ENCODE data around the gene TRPM6.
"Not testable (repeated sequence)": the region's sequence is repeated elsewhere in the genome, so short reads cannot be mapped to it uniquely, and the experiment has no call there.

Gene TRPM6

DNA sequence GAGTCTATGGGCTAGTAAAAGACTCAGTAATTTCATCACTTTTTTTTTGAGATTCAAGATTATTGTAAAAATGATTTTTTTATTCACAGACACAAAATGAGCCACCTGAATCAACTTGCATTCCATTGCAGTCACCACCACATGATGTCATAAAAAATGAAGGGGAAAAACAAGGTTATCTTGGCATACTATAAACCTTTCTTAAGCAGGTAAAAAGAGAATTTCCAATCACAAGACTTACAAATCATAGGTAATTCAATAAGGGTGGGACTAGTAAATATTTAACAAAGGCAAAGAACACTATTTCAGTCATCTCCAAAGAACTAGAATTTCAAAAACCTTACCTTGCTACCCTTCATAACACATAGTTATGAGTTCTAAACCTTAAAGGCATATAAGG is 30.7 kb downstream of the TRPM6 start:
- DNase-seq (ENCODE audit: low read depth in 2 of 2) = no peak

DNA sequence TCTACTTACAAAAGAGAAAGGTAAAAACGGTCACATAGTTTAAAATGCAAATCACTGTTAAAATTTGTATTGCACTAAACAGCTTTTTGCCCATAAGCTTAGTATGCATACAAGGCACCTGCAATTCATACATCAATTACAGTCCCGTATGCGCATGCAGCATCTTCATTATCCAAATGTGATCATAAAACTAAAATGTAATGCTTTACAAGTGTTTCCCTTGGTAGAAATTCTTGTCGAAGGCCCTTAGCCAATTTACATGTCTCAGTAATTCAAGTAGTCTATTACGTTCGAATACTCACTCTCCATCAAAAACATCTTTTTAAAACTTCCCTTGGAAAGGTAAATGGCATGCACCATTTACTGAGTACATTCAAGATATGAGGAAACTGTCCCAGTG is 32.6 kb downstream of the TRPM6 start:
- DNase-seq (ENCODE audit: low read depth in 2 of 2) = no peak

DNA sequence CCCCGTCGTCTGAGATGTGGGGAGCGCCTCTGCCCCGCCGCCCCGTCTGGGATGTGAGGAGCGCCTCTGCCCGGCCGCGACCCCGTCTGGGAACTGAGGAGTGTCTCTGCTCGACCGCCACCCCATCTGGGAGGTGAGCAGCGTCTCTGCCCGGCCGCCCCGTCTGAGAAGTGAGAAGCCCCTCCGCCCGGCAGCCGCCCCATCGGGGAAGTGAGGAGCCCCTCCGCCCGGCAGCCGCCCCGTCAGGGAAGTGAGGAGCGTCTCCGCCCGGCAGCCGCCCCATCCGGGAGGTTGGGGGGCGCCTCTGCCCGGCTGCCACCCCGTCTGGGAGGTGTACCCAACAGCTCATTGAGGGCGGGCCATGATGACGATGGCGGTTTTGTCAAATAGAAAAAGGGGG is 34.7 kb downstream of the TRPM6 start:
- not testable (repeated sequence) for DNase-seq (ENCODE audit: low read depth in 2 of 2)

DNA sequence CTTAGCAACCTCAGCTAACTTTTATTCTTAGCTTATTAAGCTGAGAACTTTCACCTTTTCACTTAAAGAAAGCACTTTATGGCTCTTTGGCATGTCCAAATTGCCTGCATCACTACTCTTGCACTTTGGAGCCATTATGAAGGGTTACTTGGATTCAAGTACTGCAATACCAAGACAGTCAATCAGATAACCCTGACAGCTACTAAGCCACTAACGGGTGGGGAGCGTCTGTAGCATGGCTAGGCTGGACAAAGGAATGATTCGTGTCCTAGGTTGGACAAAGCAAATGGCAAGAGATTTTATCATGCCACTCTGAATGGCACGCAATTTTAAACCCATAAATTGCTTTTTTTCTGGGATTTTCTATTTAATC is 39.6 kb downstream of the TRPM6 start:
- DNase-seq (ENCODE audit: low read depth in 2 of 2) = no peak

DNA sequence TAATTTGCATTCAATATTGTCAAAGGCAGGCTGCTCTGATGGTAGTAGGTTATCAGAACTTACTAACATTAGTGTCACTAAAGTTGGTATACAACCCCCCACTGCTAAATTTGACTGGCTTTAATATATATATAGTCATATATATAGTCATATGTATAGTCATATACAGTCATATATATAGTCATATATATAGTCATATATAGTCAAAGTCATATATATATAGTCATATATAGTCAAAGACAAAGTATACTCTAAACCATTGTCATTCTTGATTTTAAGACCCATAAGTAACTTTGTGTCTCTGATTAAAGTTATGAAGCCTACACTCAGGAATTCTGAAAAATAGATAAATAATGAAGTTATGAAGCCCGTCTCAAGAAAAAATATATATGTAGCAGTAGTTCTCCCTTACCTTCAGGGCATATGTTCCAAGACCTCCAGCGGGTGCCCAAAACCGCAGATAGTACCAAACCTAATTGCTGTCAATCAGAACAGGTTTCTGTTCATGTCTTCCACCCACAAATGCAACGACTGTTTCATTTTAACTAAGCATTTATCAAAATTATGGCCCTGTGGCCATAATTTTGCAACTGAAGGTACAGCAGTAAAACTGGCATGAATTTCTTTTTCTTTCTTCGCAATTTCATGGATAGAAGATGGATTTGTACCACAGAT is 40.1 kb downstream of the TRPM6 start:
- no peak for DNase-seq (ENCODE audit: low read depth in 2 of 2)

DNA sequence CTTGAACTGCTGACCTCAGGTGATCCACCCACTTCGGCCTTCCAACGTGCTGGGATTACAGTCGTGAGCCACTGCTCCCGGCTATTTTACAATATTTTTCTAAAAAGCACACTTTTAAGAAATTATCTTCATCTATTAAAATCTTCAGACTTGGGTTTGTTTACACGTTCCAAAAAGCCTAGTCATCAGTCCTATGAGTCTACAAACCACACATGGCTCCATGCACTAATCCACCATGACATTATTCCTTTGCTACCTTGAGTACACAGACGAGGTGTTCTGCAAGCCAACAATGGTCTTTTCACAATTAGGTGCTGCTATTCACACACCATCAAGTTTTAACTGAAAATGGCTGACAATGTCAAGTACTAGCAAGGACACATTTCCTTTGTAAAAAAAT is 41.0 kb downstream of the TRPM6 start:
- DNase-seq (ENCODE audit: low read depth in 2 of 2) = no peak

DNA sequence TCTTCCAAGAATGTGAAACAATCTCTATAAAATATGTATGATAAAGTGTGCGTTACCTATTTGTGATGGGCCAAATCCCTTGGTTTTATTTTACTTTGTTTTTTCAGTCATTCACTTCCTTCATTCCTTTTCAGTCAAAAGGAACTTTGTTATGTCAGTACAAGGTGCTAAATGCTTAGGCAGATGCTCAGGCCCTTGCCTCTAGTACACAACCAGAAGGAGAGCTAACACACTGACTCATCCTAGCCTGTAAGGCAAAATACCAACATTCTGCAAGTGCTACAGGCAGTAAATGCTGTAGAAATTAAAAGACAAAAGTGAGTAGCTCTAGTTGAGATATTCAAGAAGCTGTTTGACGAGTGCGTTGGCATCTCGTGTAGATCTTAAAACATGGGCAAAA is 49.4 kb downstream of the TRPM6 start:
- DNase-seq (ENCODE audit: low read depth in 2 of 2) = no peak

DNA sequence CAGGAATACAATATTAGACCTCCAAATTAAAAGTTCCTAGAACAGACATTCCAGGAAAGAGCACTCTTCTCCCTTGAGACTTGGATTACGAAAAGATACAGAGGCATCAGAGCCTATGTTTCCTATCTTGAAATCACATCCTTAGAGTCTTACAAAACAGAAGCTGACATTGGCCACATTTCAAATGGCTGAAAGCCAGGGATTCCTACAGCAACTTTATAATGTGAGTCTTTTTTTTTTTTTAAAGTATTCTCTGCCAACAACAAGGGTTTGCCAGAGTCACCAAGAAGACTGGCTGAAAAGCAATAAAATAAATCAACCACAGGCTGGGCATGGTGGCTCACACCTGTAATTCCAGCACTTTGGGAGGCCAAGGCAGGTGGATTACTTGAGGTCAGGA is 63.1 kb downstream of the TRPM6 start:
- no peak for DNase-seq (ENCODE audit: low read depth in 2 of 2)

DNA sequence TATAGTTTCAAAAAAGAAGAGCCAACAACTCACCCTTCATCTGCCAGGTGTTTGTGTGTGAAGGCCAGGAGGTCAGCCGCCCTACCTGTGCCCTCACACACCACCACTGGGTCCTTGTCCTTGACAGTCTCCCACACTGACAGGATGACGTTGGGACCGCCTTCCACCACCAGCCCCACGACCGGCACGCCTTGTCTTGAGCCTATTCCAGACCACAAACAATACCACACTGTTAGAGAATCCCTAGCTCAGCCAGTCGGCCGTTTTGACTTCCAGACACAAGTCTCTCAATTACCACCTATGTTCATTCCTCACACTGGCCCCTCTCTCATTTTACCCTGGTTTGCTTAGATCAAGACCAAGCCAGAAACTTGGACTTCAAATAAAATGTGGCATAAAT is 66.1 kb downstream of the TRPM6 start:
- DNase-seq (ENCODE audit: low read depth in 2 of 2) = no peak

DNA sequence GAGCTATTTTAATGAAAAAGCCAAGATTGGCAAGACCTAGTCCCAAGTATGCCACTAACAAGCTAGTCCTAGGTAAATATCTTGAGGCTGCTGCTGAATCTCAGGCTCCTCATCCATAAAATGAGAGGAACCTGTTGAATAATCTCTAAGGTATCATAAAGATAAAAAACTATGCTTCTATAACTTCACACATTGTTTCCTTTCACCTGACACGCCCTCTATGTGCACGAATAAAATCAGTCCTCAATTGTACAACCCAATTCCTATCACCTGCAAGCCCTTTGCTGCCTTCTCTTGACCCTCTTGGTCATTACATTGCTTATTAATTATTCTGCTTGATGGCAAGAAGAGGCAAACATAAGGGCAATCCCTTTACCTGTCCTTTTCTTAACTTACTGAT is 69.9 kb downstream of the TRPM6 start:
- DNase-seq (ENCODE audit: low read depth in 2 of 2) = no peak

DNA sequence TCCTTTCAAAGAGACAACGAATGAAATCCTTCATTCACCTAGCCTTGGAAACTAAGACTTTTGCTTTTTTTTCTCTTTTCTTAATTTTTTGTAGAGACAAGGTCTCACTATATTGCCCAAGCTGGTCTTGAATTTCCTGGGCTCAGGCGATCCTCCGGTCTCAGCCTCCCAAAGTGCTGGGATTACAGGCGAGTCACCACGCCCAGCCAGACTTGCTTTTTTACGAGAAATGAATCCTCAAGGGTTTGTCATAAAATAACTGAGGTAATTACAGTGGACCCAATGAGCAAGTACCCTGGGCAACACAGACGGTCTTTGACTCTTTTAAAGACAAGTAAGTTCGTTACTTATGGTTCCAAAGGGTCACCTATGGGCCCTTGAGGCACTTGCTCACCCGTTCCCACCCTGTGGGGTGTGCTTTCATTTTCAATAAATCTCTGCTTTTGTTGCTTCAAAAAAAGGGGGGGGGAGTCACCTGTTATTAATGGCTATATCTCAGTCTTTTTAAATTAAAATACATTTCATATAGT is 70.4 kb downstream of the TRPM6 start:
- DNase-seq (ENCODE audit: low read depth in 2 of 2) = no peak

DNA sequence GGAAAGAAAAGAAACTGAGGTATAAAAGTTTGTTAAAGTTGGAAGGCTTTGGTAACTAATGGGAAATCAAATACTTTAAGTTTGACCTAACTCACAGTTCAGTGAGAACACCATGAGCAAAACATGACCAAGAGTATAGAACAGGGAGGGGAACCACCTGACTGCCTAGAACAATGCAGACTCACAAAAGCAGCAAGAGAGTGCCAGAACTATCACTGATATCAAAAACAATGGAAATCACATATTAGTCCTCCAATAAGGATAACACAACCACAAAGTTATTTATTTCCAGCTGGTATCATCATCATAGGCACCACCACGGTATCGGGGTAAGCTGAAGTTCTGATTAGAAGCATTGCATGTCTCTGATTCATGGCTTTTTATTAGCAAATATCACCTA is 77.5 kb downstream of the TRPM6 start:
- DNase-seq (ENCODE audit: low read depth in 2 of 2) = no peak

DNA sequence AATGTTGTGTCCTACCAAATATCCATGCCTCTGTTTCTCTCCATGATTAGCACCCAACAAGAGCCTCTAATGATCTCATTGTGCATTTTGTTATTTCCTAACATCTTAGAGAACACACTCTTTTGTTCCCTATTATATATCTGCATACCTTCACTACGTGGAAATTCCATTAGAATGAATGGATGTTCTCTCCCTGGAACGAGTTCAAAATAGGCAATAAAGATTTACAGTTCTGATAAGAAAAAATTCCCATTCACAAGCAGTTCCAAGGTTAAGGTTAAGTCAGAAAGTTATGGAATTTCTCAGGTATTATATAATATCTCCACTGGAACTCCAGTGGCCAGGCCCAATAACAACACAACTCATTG is 83.7 kb downstream of the TRPM6 start:
- DNase-seq (ENCODE audit: low read depth in 2 of 2) = no peak

DNA sequence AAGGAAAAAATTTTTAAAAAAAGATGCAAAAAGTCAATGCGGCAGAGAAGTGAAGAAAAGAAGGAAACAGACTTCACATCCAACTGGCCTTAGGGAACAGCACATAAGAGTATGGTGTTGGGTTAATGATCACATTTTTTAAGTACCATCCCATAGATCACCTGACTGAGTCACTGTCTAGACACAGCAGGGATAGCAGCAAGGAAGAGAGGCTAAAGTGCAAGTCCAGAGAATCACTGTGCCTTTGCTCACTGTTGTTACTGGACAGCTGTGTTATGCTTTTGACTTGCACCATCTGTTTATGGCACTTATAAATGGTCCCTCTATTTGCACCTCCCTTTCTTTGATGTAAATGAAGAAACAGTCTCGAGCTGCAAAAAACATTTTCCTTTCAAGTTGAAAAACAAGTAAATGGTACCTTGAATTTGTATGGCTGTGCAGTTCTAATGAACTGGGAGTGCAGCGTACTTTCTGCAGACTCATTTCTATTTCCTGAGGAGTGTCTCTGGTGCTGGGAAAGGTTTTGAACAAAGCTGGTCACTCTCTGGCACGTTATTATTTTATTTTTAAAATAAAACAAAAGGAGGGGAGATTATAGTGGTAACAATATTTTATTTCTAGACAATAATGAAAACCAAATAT is 84.2 kb downstream of the TRPM6 start:
- DNase-seq (ENCODE audit: low read depth in 2 of 2) = no peak

DNA sequence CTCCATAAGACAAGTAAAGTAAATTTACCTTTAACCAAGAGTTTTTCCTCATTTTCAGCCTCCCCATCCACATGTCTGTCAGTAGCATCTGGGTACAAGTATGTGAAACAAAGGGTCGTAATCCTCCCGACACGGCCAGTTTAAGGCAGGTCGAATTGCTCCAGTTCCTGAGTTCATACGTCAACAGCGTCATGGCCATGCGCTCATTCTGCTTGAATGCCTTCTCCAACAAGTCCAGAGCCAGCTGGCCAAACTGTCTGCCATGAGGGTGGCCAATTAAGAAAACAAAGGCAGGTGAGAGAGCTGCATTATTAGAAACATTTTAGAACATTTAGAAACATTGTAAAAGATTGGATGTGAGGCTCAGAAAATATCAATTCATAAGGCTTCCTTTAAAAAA is 87.5 kb downstream of the TRPM6 start:
- DNase-seq (ENCODE audit: low read depth in 2 of 2) = no peak

DNA sequence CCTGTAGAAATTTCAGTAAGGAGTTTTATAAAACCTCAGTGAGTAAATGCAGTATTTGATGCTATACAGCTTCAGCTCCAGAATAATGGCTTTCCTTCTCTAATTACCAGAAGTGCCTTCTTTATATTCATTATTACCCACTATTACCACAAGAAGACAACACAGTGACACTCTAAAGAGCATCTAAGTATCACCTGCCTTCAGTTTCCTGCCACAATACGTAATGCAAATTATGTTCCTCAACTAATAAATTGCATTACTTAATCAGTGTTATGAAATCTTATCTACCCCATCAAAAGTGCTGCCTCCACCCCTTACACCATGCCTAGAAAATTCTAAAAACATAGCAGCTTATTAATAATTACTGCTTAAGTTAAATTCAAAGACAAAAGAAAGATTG is 91.9 kb downstream of the TRPM6 start:
- no peak for DNase-seq (ENCODE audit: low read depth in 2 of 2)

DNA sequence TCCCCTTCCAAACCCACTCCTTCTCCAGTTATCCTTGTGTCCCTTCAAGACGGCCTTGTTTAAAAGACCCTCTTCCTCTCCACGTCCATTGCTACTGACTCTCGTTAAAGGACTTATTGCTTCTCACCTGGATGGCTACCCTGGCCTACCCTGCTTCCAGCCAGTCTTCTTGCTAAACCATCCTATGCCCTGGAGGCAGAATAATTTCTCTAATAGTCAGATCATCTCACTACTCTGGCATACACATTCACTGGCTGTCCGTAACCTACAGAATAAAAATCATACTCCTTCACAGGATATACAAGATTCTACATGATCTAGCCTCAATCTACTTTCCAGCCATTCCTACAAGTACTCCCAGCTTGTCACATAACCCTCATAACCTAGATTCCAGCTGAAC is 92.6 kb downstream of the TRPM6 start:
- DNase-seq (ENCODE audit: low read depth in 2 of 2) = no peak

DNA sequence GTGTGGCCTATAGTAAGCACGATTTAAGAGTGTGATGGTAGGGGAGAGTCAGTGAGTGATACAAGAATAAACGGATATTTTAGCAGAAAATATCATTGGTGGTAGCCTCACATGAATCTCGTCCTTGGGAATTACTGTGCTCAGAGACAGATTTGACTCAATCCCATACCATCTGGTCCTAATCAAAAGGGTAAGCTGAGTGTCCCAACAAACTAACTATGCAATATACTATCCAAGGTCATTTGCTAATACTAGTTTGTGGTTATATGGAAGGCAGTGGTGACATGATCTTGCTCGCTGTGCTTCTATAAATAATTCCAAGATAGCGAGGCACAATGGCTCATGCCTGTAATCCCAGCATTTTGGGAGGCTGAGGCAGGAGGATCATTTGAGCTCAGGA is 103.2 kb downstream of the TRPM6 start:
- DNase-seq (ENCODE audit: low read depth in 2 of 2) = no peak

DNA sequence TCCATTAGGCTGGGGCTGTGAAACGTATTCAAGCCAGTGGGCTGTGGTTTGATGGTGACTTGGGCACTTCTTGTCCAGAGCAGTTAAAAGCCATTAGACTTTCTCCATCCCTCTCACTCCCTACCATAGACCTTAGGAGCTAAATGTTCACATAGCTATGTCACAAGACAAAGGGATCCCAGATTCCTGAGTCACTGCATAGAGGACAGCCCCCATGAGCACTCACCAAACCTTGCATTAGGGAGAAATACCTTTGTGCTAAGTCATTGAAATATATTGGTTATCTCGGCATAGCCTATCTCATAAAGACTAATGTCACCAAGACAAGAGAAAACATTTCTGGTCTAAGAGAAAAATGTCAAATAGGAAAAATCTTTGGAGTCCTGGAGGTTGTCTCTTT is 104.3 kb downstream of the TRPM6 start:
- no peak for DNase-seq (ENCODE audit: low read depth in 2 of 2)

DNA sequence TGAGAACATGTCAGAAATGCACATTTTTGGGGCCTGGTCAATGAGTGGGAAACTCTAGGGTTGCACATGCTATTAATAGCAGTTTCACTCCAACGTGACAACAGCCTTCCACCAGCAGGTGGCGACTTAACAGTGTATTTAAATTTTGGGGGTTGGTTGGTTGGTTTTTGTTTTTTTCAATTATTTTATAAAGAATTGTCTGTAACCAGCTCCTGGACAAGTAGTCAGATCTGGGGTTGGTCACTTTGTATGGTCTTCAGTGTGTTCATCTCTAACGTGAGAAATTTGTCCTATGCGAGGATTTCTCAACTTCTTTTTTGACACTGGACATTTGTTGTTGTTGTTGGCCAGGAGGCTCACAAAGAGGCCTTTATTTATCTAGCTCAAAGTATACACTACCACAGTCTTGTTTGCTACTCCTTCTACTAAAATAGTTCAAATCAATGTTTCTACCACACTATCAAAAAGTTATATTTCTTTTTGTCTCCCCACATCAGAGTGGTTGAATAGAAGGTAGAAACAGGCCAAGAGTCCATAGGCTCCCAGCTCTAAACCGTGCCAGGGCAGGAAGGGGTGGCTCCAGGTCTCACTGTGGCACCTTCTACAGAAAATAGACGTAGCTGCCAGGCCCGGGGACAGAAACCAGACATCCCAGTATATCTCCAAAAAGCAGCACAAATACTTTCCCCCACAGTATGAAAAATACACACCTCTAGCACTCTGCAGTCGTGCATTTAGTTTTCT is 110.4 kb downstream of the TRPM6 start:
- peak; percentile 46 to 58 for DNase-seq (ENCODE audit: low read depth in 2 of 2)

DNA sequence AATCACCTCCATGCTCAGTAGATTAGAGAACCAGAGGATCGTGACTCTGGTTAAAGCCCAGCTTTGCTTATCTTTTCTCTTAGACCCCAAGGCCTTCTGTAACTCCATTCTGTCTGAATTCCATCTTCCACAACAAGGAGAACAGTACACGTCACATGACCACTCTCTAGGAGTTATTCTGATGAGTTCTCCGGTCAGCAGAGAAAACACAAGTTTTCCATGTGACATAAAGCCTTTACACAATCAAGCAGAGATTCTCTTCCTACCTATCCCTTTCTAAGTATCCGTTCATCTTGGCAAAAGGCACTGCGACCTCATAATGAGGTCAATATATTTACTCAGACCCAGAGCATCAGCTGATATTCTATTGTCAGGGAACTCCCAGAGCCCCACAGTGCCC is 112.3 kb downstream of the TRPM6 start:
- DNase-seq (ENCODE audit: low read depth in 2 of 2) = no peak

DNA sequence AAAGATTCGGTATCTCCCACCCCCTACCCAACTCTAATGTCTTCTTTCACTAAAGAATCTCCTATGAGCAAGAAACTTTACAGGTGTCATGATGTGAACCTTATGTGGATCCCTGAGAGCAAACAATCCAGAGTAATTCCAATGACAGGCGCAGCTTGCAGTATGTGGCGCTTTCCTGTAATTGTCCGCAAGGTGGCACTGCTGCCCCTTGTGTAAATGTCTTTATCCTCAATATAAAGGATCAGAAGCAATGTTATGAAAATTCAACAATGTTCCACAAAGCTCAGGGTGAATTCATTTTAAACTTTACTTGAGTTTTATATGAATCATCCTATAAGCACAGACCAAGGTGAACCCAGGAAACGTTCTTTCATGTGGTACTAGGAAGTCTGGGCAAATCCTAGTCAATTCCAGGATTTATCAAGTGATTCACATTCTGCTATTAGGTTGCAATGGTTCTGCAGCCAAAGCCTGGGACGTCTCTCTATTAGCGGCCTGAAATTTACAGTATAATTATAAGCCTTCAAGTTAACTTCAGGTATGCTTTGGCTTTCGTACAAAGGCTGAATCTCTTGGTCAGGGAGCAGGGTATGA is 113.7 kb downstream of the TRPM6 start:
- peak; percentile 54 for DNase-seq (ENCODE audit: low read depth in 2 of 2)

DNA sequence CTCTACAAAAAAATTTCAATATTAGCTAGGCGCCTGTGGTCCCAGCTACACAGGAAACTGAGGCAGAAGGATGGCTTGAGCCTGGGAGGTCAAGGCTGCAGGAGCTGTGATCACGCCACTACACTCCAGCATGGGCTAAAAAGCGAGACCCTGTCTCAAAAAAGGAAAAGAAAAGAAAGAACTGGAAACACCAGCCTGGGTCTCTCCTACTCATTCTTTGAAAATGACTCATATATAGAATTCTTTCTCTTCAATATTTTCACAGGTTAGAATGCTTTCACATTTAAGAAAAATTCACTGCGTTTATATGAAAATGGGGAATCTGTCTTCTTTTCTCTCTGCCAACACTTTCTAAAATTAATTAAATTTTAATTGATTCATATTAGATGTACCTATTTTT is 115.6 kb downstream of the TRPM6 start:
- DNase-seq (ENCODE audit: low read depth in 2 of 2) = no peak

Measured in stimulated activated CD4-positive, alpha-beta T cell treated with anti-CD3 and anti-CD28 coated beads, Interleukin-4, amount 100 ng/mL, for 48 hours (primary cell).